PC-9 (cell line): ENCODE measurements around the gene ZNF23. TPM values are rescaled to one million over a fixed set of nuclear protein-coding genes. Genes with fewer than 3 reads are reported as not detected.

ENCODE experiments used
- BruUV-seq: library from RNA; stranded (reverse); fragments of 400-500 nt; replicated peaks from 2 replicates; lab custom pipeline; 2021; lab: Mats Ljungman, UMichigan
- CTCF ChIA-PET: fragments of 300-600 bp; sonication (Branson Sonifier 250); formaldehyde crosslinking; loops from one replicate; lab custom pipeline; 2022; ENCODE audit warnings: antibody characterized with exemption; lab: Charles Lee
- POLR2A ChIA-PET: fragments of 300-600 bp; sonication (Branson Sonifier 250); formaldehyde crosslinking; loops from one replicate; lab custom pipeline; 2022; ENCODE audit warnings: antibody characterized with exemption; ENCODE audit not compliant: unreplicated experiment; lab: Charles Lee
- DNase-seq, 2 experiments: peaks; one replicate each; pipeline versions ENCODE4 v3.0.0 to v3.0.0-alpha.2; 2015 to 2022; ENCODE audit warnings: mixed read lengths in 1 of 2
- H2AFZ ChIP-seq: fragments of 200-600 bp; sonication (generic); 2 replicates; pipeline ENCODE4 v1.8.1; 2017; ENCODE audit warnings: antibody characterized with exemption
- H3F3A ChIP-seq: fragments of 200-600 bp; sonication (generic); 2 replicates; pipeline ENCODE4 v1.8.1; 2017; ENCODE audit warnings: antibody characterized with exemption, mild to moderate bottlenecking, low read depth; ENCODE audit not compliant: insufficient read depth
- H3K27ac ChIP-seq: fragments of 200-600 bp; sonication (generic); 2 replicates; pipeline ENCODE4 v1.6.1; 2016; ENCODE audit warnings: mixed run types
- H3K27me3 ChIP-seq: fragments of 200-600 bp; sonication (generic); 2 replicates; pipeline ENCODE4 v1.6.1; 2016; ENCODE audit warnings: low read depth, mixed run types; ENCODE audit not compliant: insufficient read depth
- H3K36me3 ChIP-seq: fragments of 200-600 bp; sonication (generic); 2 replicates; pipeline ENCODE4 v1.6.1; 2016; ENCODE audit warnings: low read depth, mixed run types
- H3K4me1 ChIP-seq: fragments of 200-600 bp; sonication (generic); replicated peaks from 2 replicates; pipeline ENCODE4 v1.6.1; 2016; ENCODE audit warnings: mixed run types; ENCODE audit not compliant: insufficient read depth
- H3K4me2 ChIP-seq: fragments of 200-600 bp; sonication (generic); 2 replicates; pipeline ENCODE4 v1.6.1; 2017; ENCODE audit warnings: mixed run types
- H3K4me3 ChIP-seq: fragments of 200-600 bp; sonication (generic); 2 replicates; pipeline ENCODE4 v1.6.1; 2016; ENCODE audit warnings: mixed run types
- H3K79me2 ChIP-seq: fragments of 200-600 bp; sonication (generic); 2 replicates; pipeline ENCODE4 v1.6.1; 2017; ENCODE audit warnings: low read depth, mixed run types
- H3K9me2 ChIP-seq: fragments of 200-600 bp; sonication (generic); 2 replicates; pipeline ENCODE4 v1.8.1; 2017; ENCODE audit warnings: mild to moderate bottlenecking; ENCODE audit not compliant: insufficient read depth
- H3K9me3 ChIP-seq: fragments of 200-600 bp; sonication (generic); 2 replicates; pipeline ENCODE4 v1.8.1; 2016; ENCODE audit warnings: low read depth; ENCODE audit not compliant: insufficient read depth
- H4K20me1 ChIP-seq: fragments of 200-600 bp; sonication (generic); 2 replicates; pipeline ENCODE4 v1.8.1; 2017; ENCODE audit not compliant: insufficient read depth
- EZH2 ChIP-seq: fragments of 200-600 bp; sonication (generic); IDR thresholded peaks from 2 replicates; pipeline ENCODE4 v1.8.0; 2017; ENCODE audit warnings: antibody characterized with exemption, low read depth
- intact Hi-C: fragments of 100-400 bp; cut with micrococcal nuclease; formaldehyde crosslinking; loops from one replicate; pipeline ENCODE4 v1.10.0; 2022; ENCODE audit not compliant: unreplicated experiment
- total RNA-seq: library from RNA; stranded (reverse); gene quantifications from 2 replicates; pipeline ENCODE4 v1.2.3, GENCODE V29; 2021
- TF ChIP-seq, protein P1 (sequence below): fragments of 200-600 bp; sonication (generic); conservative IDR thresholded peaks from 2 replicates; pipeline ENCODE4 v1.6.1; 2017; ENCODE audit warnings: mixed run types, antibody characterized with exemption, mild to moderate bottlenecking, moderate library complexity

The ZNF23 gene
- total RNA-seq, 1 experiment from 2014 or later = 6.9 TPM

DNA sequence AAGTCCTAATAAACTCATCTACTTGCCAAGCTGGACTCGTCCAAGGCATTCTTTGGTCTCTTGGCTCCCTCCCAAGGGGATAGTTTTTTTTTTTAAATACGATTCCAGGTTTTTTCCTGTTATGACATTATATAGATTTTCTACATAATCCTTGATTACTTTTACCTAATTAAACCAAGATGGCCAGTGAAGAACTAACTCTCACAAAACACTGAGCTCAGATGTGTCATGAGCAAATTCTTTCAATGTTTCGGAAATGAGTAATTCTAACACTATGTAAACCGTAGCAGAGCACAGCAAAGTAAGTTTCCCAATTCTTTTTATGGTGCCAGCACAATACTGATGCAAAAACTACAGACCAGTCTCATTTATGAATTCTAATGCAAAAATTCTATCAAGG, 1.8 kb downstream of the ZNF23 start:
- no peak overlapping the region for H3K4me3 ChIP-seq
- H2AFZ ChIP-seq = no peak overlapping the region
- H3K9me2 ChIP-seq = no peaks in the 10 kb centered on the region
- no peaks in the 10 kb centered on the region for H3K36me3 ChIP-seq
- peaks cover 16% of the 10 kb centered on the region for H3K4me1 ChIP-seq
- intact Hi-C loops = no loop called here
- H3K9me3 ChIP-seq = no peaks in the 10 kb centered on the region
- H4K20me1 ChIP-seq = no peaks in the 10 kb centered on the region
- DNase-seq = no peak
- no peaks in the 10 kb centered on the region for H3F3A ChIP-seq
- ChIA-PET POLR2A (no interaction called here), CTCF (no interaction called here)
- TF ChIP-seq, protein P1, sequence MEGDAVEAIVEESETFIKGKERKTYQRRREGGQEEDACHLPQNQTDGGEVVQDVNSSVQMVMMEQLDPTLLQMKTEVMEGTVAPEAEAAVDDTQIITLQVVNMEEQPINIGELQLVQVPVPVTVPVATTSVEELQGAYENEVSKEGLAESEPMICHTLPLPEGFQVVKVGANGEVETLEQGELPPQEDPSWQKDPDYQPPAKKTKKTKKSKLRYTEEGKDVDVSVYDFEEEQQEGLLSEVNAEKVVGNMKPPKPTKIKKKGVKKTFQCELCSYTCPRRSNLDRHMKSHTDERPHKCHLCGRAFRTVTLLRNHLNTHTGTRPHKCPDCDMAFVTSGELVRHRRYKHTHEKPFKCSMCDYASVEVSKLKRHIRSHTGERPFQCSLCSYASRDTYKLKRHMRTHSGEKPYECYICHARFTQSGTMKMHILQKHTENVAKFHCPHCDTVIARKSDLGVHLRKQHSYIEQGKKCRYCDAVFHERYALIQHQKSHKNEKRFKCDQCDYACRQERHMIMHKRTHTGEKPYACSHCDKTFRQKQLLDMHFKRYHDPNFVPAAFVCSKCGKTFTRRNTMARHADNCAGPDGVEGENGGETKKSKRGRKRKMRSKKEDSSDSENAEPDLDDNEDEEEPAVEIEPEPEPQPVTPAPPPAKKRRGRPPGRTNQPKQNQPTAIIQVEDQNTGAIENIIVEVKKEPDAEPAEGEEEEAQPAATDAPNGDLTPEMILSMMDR = no peak
- no peak for TF ChIP-seq EZH2
- no peaks in the 10 kb centered on the region for H3K27me3 ChIP-seq
- H3K79me2 ChIP-seq = peaks cover 18% of the 10 kb centered on the region
- BruUV-seq = no TSS peak
- peak overlapping the region; percentile 93; the same call in 1 of the 2 replicates for H3K4me2 ChIP-seq
- no peak overlapping the region for H3K27ac ChIP-seq

DNA sequence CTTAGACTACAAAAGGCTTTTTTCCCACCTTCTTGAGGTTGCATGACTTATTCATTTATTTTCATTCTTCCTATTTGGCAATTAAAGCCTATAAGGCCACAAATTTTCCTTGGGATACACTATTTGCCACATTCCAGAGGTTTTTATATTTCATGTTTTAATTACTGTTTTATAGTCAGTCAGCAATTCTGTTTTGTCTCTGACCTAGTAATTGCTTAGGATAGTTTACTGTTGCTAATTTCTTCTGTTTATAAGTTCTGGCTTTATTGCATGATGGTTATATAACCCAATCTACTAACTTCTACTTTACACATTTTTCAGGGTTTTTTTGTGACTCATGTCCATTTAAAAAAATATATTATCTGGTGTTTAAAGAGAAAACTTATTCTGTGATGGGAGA, 2.5 kb downstream of the ZNF23 start:
- H3K4me2 ChIP-seq = no peak overlapping the region
- H3K36me3 ChIP-seq = no peaks in the 10 kb centered on the region
- no peaks in the 10 kb centered on the region for H3K27me3 ChIP-seq
- H3F3A ChIP-seq = no peaks in the 10 kb centered on the region
- no peak for TF ChIP-seq EZH2
- TF ChIP-seq, protein P1 = no peak
- H3K27ac ChIP-seq = no peak overlapping the region
- ChIA-PET POLR2A (no interaction called here), CTCF (no interaction called here)
- H3K9me3 ChIP-seq = no peaks in the 10 kb centered on the region
- H4K20me1 ChIP-seq = no peaks in the 10 kb centered on the region
- no peak overlapping the region for H3K4me3 ChIP-seq
- H3K79me2 ChIP-seq = peaks cover 18% of the 10 kb centered on the region
- intact Hi-C loops = no loop called here
- H3K9me2 ChIP-seq = no peaks in the 10 kb centered on the region
- BruUV-seq = no TSS peak
- DNase-seq = no peak
- peaks cover 16% of the 10 kb centered on the region for H3K4me1 ChIP-seq
- H2AFZ ChIP-seq = no peak overlapping the region

DNA sequence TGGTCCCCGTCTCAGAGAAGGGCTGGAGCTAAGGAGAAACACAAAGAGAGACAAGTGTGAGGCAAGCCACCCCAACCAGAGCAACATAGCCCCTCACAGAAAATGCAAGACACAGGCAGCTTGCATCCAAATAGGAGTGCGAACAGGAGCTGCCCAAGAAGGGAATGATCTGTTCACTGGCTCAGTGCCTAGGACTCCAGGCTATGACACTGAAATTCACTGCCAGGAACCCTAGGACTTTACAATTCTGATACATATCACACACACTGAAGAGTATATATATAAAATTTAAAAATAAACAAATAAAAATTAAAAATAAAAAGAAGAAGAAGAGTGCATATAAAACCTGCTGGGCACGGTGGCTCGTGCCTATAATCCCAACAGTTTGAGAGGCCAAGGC, 5.2 kb downstream of the ZNF23 start:
- no TSS peak for BruUV-seq
- H3K9me2 ChIP-seq = no peaks in the 10 kb centered on the region
- no peak overlapping the region for H3K4me3 ChIP-seq
- no peak for TF ChIP-seq EZH2
- H3K27ac ChIP-seq = no peak overlapping the region
- ChIA-PET CTCF (no interaction called here), POLR2A (no interaction called here)
- H3F3A ChIP-seq = no peaks in the 10 kb centered on the region
- H3K79me2 ChIP-seq = peaks cover 16% of the 10 kb centered on the region
- H3K36me3 ChIP-seq = peaks cover 15% of the 10 kb centered on the region; the same call in 1 of the 2 replicates
- H3K9me3 ChIP-seq = 0 out of 2 replicates have a peak, but pooled peaks cover 6% of the 10 kb centered on the region
- H2AFZ ChIP-seq = no peak overlapping the region
- DNase-seq = no peak
- intact Hi-C loops = no loop called here
- H3K27me3 ChIP-seq = no peaks in the 10 kb centered on the region
- no peaks in the 10 kb centered on the region for H4K20me1 ChIP-seq
- peaks cover 11% of the 10 kb centered on the region for H3K4me1 ChIP-seq
- H3K4me2 ChIP-seq = no peak overlapping the region

DNA sequence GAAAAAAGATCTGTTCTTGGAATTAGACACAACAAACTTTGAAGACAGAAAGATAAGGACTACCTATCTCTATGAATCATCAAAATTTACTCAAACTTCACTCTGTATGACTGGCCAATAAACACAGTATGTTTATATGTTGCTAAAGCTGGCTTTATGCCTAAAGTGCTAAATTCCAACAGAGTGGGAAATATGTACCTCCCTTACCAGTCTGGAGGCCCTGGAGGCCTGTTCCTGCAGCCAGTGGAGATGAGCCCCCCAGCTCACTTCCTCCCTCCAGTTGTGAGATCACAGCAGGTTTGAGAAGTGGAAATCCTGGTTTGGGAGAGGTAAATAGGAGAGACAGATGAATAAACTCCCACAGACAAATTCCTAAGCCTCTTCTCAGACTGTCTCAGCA, 9.0 kb downstream of the ZNF23 start:
- Histone ChIP-seq H3K27ac (no peak overlapping the region), H3K4me1 (no peaks in the 10 kb centered on the region), H3K27me3 (no peaks in the 10 kb centered on the region), H4K20me1 (no peaks in the 10 kb centered on the region), H3K4me3 (no peak overlapping the region), H3K79me2 (no peaks in the 10 kb centered on the region), H3F3A (no peaks in the 10 kb centered on the region; the same call in 1 of the 2 replicates), H3K9me3 (peaks cover 30% of the 10 kb centered on the region), H3K9me2 (no peaks in the 10 kb centered on the region), H2AFZ (no peak overlapping the region), H3K36me3 (peaks cover 50% of the 10 kb centered on the region), H3K4me2 (no peak overlapping the region)
- intact Hi-C loops = no loop called here
- DNase-seq = no peak
- CTCF ChIA-PET = no interaction called here
- POLR2A ChIA-PET = no interaction called here
- BruUV-seq = no TSS peak
- TF ChIP-seq, protein P1 = no peak
- TF ChIP-seq EZH2 = no peak
